ENCODE data around the gene PRCD.

PRCD gene

DNA sequence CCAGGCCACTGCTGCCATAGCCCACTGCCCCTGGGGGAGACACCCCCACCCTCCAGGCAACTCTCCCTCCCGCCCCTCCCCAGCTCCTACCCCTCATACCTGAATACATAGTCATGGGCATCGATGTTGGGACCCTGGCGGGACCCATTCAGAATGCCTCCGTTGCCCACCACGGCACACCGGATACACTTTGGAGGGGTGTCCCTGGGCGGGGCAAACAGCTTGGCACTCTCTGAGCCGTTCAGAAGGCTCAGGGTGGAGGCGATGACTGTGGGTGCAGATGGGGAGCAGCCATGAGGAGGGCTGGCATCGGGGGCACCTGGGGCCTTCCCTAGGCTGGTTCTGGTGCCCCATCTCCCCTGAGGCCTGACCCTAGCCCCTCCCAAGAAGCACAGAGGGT is 33.3 kb downstream of the PRCD start:
- no peak overlapping the region for H3K27ac ChIP-seq (ENCODE audit: low read depth, low read length)
- no peak overlapping the region for H3K4me2 ChIP-seq (ENCODE audit: low read length)
- no peaks in the 10 kb centered on the region for H3K27me3 ChIP-seq (ENCODE audit: insufficient read depth, low read length)
- no CpG with 5 or more reads among the region's 10 CpGs for WGBS (ENCODE audit: extremely low coverage, insufficient coverage, insufficient read length)
- H3K9ac ChIP-seq (ENCODE audit: low read length) = no peak overlapping the region
- no peak overlapping the region for H3K23ac ChIP-seq (ENCODE audit: low read length)
- H4K8ac ChIP-seq (ENCODE audit: low read depth, low read length) = no peak overlapping the region
- H2AFZ ChIP-seq (ENCODE audit: insufficient read depth, low read length, poor library complexity) = no peak overlapping the region
- H2BK120ac ChIP-seq (ENCODE audit: insufficient read depth, low read length, poor library complexity) = no peak overlapping the region
- H3K18ac ChIP-seq (ENCODE audit: low read length) = no peak overlapping the region
- H2BK5ac ChIP-seq (ENCODE audit: low read depth, low read length, poor library complexity) = no peak overlapping the region
- H3K36me3 ChIP-seq (ENCODE audit: control insufficient read depth in 1 of 2, insufficient read depth in 2 of 2, low read length in 2 of 2) = no peaks in the 10 kb centered on the region
- DNase-seq = no peak
- no peak overlapping the region for H3K4me3 ChIP-seq (ENCODE audit: low read depth, low read length)
- no peak overlapping the region for H3K4ac ChIP-seq (ENCODE audit: low read depth, low read length)
- no peak overlapping the region for H4K12ac ChIP-seq (ENCODE audit: low read depth, low read length)
- no peaks in the 10 kb centered on the region for H3K9me3 ChIP-seq (ENCODE audit: insufficient read depth, low read depth, low read length)
- no peak overlapping the region for H2BK12ac ChIP-seq (ENCODE audit: low read length)
- no peak overlapping the region for H4K91ac ChIP-seq (ENCODE audit: low read depth, low read length)
- H3K4me1 ChIP-seq (ENCODE audit: control insufficient read depth in 1 of 2, insufficient read depth in 2 of 2, low read length in 2 of 2) = peaks cover 0 to 4% of the 10 kb centered on the region in 2 experiments
- H3K79me2 ChIP-seq (ENCODE audit: control insufficient read depth, insufficient read depth, low read length, poor library complexity) = no peaks in the 10 kb centered on the region
- no peaks in the 10 kb centered on the region for H3K79me1 ChIP-seq (ENCODE audit: low read length)
- H2AK5ac ChIP-seq (ENCODE audit: low read length) = no peak overlapping the region
- no peak overlapping the region for H3K14ac ChIP-seq (ENCODE audit: low read length)

- Histone ChIP-seq H3K23ac (ENCODE audit: low read length) (no peak overlapping the region), H4K91ac (ENCODE audit: low read depth, low read length) (no peak overlapping the region), H3K9me3 (ENCODE audit: insufficient read depth, low read depth, low read length) (no peaks in the 10 kb centered on the region), H2BK12ac (ENCODE audit: low read length) (no peak overlapping the region), H3K27ac (ENCODE audit: low read depth, low read length) (no peak overlapping the region), H3K4ac (ENCODE audit: low read depth, low read length) (no peak overlapping the region), H3K14ac (ENCODE audit: low read length) (no peak overlapping the region), H3K79me2 (ENCODE audit: control insufficient read depth, insufficient read depth, low read length, poor library complexity) (no peaks in the 10 kb centered on the region), H3K9ac (ENCODE audit: low read length) (no peak overlapping the region), H3K27me3 (ENCODE audit: insufficient read depth, low read length) (no peaks in the 10 kb centered on the region), H2BK120ac (ENCODE audit: insufficient read depth, low read length, poor library complexity) (no peak overlapping the region), H3K18ac (ENCODE audit: low read length) (no peak overlapping the region), H3K79me1 (ENCODE audit: low read length) (no peaks in the 10 kb centered on the region), H3K4me2 (ENCODE audit: low read length) (no peak overlapping the region), H3K4me3 (ENCODE audit: low read depth, low read length) (no peak overlapping the region), H3K4me1 (ENCODE audit: control insufficient read depth in 1 of 2, insufficient read depth in 2 of 2, low read length in 2 of 2) (peaks cover 0 to 4% of the 10 kb centered on the region in 2 experiments), H3K36me3 (ENCODE audit: control insufficient read depth in 1 of 2, insufficient read depth in 2 of 2, low read length in 2 of 2) (no peaks in the 10 kb centered on the region), H2AK5ac (ENCODE audit: low read length) (no peak overlapping the region), H4K12ac (ENCODE audit: low read depth, low read length) (no peak overlapping the region), H2AFZ (ENCODE audit: insufficient read depth, low read length, poor library complexity) (no peak overlapping the region), H2BK5ac (ENCODE audit: low read depth, low read length, poor library complexity) (no peak overlapping the region), H4K8ac (ENCODE audit: low read depth, low read length) (no peak overlapping the region)
- DNase-seq = no peak
- WGBS (ENCODE audit: extremely low coverage, insufficient coverage, insufficient read length) = no CpG with 5 or more reads among the region's 11 CpGs
These were observed 34.3 kb downstream of the PRCD start for GRCh38 chr17:76574166-76574565.

GRCh38 chr17:76575570-76575969 is 35.7 kb downstream of the PRCD start:
- WGBS (ENCODE audit: extremely low coverage, insufficient coverage, insufficient read length) = no CpG with 5 or more reads among the region's 5 CpGs
- Histone ChIP-seq H2AK5ac (ENCODE audit: low read length) (no peak overlapping the region), H3K27me3 (ENCODE audit: insufficient read depth, low read length) (no peaks in the 10 kb centered on the region), H3K79me1 (ENCODE audit: low read length) (no peaks in the 10 kb centered on the region), H3K4me3 (ENCODE audit: low read depth, low read length) (no peak overlapping the region), H3K18ac (ENCODE audit: low read length) (no peak overlapping the region), H3K9me3 (ENCODE audit: insufficient read depth, low read depth, low read length) (no peaks in the 10 kb centered on the region), H3K23ac (ENCODE audit: low read length) (no peak overlapping the region), H3K36me3 (ENCODE audit: control insufficient read depth in 1 of 2, insufficient read depth in 2 of 2, low read length in 2 of 2) (no peaks in the 10 kb centered on the region), H3K79me2 (ENCODE audit: control insufficient read depth, insufficient read depth, low read length, poor library complexity) (no peaks in the 10 kb centered on the region), H4K91ac (ENCODE audit: low read depth, low read length) (no peak overlapping the region), H3K4me2 (ENCODE audit: low read length) (no peak overlapping the region), H3K4me1 (ENCODE audit: control insufficient read depth in 1 of 2, insufficient read depth in 2 of 2, low read length in 2 of 2) (peaks cover 0 to 1% of the 10 kb centered on the region in 2 experiments), H2BK5ac (ENCODE audit: low read depth, low read length, poor library complexity) (no peak overlapping the region), H3K14ac (ENCODE audit: low read length) (no peak overlapping the region), H2BK12ac (ENCODE audit: low read length) (no peak overlapping the region), H4K12ac (ENCODE audit: low read depth, low read length) (no peak overlapping the region), H3K27ac (ENCODE audit: low read depth, low read length) (no peak overlapping the region), H4K8ac (ENCODE audit: low read depth, low read length) (no peak overlapping the region), H3K9ac (ENCODE audit: low read length) (no peak overlapping the region), H3K4ac (ENCODE audit: low read depth, low read length) (no peak overlapping the region), H2BK120ac (ENCODE audit: insufficient read depth, low read length, poor library complexity) (no peak overlapping the region), H2AFZ (ENCODE audit: insufficient read depth, low read length, poor library complexity) (no peak overlapping the region)
- DNase-seq = no peak

- 100% methylated on average over 1 of the region's 9 CpGs for WGBS (ENCODE audit: extremely low coverage, insufficient coverage, insufficient read length)
- no peak overlapping the region for H3K9ac ChIP-seq (ENCODE audit: low read length)
- no peaks in the 10 kb centered on the region for H3K79me2 ChIP-seq (ENCODE audit: control insufficient read depth, insufficient read depth, low read length, poor library complexity)
These were observed 36.3 kb downstream of the PRCD start for GRCh38 chr17:76576189-76576588.

More at GRCh38 chr17:76576189-76576588, 36.3 kb downstream of the PRCD start:
- no peak overlapping the region for H4K8ac ChIP-seq (ENCODE audit: low read depth, low read length)
- no peak overlapping the region for H2BK12ac ChIP-seq (ENCODE audit: low read length)
- DNase-seq = peak in 1 of 2 donors; percentile 40
- H3K4me2 ChIP-seq (ENCODE audit: low read length) = no peak overlapping the region
- H3K4me3 ChIP-seq (ENCODE audit: low read depth, low read length) = no peak overlapping the region
- H3K79me1 ChIP-seq (ENCODE audit: low read length) = no peaks in the 10 kb centered on the region
- no peak overlapping the region for H2BK5ac ChIP-seq (ENCODE audit: low read depth, low read length, poor library complexity)
- no peak overlapping the region for H2BK120ac ChIP-seq (ENCODE audit: insufficient read depth, low read length, poor library complexity)
- no peak overlapping the region for H2AK5ac ChIP-seq (ENCODE audit: low read length)
- H2AFZ ChIP-seq (ENCODE audit: insufficient read depth, low read length, poor library complexity) = no peak overlapping the region
- no peak overlapping the region for H4K12ac ChIP-seq (ENCODE audit: low read depth, low read length)
- H3K27ac ChIP-seq (ENCODE audit: low read depth, low read length) = no peak overlapping the region
- H4K91ac ChIP-seq (ENCODE audit: low read depth, low read length) = no peak overlapping the region
- no peak overlapping the region for H3K18ac ChIP-seq (ENCODE audit: low read length)
- no peaks in the 10 kb centered on the region for H3K4me1 ChIP-seq (ENCODE audit: control insufficient read depth in 1 of 2, insufficient read depth in 2 of 2, low read length in 2 of 2)
- no peaks in the 10 kb centered on the region for H3K9me3 ChIP-seq (ENCODE audit: insufficient read depth, low read depth, low read length)
- H3K23ac ChIP-seq (ENCODE audit: low read length) = no peak overlapping the region
- H3K27me3 ChIP-seq (ENCODE audit: insufficient read depth, low read length) = no peaks in the 10 kb centered on the region
- no peaks in the 10 kb centered on the region for H3K36me3 ChIP-seq (ENCODE audit: control insufficient read depth in 1 of 2, insufficient read depth in 2 of 2, low read length in 2 of 2)
- H3K4ac ChIP-seq (ENCODE audit: low read depth, low read length) = no peak overlapping the region
- no peak overlapping the region for H3K14ac ChIP-seq (ENCODE audit: low read length)

Data from trophoblast cell (in vitro differentiated cells and primary cell).